Measurements from ENCODE around the gene CDK3.
"Not testable (repeated sequence)": the region's sequence is repeated elsewhere in the genome, so short reads cannot be mapped to it uniquely, and the experiment has no call there.

The CDK3 gene

DNA sequence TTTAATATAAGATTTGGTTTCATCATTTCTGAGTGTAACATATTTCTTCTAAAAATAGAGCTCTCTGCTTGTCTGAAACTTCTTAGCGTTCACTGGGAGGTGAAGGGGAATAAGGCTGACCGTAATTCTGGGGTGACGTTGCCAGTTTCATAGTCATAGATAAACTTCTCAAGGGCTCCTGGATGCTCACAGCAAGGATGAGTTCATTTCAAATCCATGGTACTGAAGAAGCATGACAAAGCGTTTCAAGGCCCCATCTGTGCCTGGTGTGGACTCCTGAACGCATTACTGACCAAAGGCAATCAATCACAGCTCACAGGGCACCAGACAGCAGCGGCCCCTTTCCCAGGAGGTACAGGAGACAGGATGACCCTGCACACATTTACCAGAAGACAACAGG lies 38.5 kb downstream of the CDK3 start:
- DNase-seq (ENCODE audit: low spot score), result no peak

DNA sequence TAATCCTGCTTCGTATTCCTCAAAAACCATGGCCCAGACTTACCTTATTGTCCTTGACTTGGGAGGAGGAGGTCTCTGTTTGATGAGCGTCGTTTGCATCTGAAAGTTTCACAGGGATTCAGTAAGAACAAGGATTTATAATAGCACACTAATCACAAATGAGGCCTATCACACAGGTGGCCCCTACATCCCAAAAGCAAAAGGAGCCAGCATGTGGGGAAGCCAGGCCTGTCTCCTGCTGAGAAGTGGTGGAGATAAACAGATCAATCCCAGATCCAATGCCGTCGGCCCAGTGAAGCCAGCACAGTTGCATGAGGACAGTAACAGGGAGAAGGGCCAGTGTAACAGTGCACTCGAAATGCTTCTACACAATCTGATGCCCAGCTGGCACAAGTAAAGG lies 39.7 kb downstream of the CDK3 start:
- DNase-seq (ENCODE audit: low spot score), result no peak

DNA sequence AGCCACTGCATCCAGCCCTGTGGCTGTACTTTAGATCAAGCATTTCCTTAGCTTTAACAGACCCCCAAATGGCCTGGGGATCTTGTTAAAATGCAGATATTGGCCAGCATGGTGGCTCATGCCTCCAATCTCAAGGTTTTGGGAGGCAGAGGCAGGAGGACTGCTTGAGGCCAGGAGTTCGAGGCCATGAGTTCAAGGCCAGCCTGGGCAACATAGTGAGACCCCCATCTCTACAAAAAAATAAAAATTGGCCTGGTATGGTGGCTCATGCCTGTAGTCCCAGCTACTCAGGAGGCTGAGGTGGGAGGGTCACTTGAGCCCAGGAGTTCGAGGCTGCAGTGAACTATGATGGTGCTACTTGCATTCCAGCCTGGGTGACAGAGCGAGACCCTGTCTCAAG lies 42.2 kb downstream of the CDK3 start:
- DNase-seq (ENCODE audit: low spot score), result not testable (repeated sequence)

- not testable (repeated sequence) for DNase-seq (ENCODE audit: low spot score)
These were observed 43.9 kb downstream of the CDK3 start for GRCh38 chr17:76044475-76045007.

- DNase-seq (ENCODE audit: low spot score), result no peak
These were observed 45.4 kb downstream of the CDK3 start for GRCh38 chr17:76046064-76046463.

DNA sequence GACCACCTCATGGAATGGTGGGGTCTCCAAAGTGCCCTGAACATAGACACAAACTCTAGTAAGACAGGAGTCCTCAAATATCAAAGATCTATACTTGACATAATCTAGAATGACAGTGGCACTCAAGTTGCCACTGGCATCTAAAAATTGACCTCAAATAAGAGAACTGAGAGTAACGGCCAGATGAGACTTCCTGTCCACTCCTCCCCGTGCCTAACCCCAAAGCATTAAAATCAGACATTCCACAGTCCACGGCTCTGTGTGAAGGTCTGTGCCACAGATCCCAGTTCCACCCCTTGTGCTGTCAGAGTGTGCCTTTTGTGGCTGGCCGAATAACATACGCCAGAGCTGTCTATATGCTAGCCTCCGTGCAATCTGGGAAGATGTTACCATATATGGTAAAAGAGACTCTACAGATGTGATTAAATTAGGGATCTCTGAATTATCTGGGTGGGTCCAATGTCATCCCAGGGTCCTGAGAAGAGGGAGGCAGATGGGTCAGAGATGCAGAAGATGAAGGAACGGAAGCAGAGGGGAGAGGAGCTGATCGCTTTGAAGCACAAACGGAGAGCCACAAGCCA lies 47.5 kb downstream of the CDK3 start:
- DNase-seq (ENCODE audit: low spot score), result no peak

DNA sequence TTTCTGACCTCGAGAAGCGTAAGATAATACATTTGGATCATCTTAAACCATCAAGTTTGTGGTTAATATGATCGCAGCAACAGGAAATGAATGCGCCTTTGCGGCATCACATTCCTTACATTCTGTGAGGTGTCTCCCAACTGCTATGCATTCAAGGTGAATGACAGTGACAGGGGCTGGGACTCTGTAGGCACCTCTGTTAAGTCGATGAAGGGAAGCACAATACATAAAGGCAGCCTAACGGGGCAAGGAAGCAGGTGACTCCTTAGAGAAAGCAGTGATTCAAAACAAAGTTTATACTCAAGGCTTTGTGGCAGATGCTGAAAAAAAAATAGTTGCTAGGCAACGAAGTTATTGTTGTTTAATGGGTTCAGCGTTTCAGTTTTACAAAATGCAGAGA lies 48.1 kb downstream of the CDK3 start:
- peak; percentile 28 for DNase-seq (ENCODE audit: low spot score)

DNA sequence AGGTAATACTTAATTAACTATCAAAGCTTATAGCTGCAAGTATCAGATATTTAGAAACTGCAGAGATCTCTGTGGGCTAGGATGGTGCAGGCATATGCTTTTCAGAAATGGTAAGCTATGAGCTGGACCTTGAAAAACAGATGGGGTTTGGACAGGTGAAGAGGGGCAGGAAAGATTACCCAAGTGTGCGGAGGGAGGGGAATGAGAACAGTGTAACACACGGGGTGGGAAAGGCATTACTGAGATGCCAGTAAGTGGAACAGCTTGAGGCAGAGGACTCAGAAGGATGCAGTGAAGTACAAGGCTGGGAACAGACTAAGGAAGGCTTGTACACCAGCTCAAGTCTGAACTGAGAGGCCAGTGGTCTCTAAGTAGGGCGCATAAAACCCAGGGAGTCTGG lies 48.6 kb downstream of the CDK3 start:
- no peak for DNase-seq (ENCODE audit: low spot score)

DNA sequence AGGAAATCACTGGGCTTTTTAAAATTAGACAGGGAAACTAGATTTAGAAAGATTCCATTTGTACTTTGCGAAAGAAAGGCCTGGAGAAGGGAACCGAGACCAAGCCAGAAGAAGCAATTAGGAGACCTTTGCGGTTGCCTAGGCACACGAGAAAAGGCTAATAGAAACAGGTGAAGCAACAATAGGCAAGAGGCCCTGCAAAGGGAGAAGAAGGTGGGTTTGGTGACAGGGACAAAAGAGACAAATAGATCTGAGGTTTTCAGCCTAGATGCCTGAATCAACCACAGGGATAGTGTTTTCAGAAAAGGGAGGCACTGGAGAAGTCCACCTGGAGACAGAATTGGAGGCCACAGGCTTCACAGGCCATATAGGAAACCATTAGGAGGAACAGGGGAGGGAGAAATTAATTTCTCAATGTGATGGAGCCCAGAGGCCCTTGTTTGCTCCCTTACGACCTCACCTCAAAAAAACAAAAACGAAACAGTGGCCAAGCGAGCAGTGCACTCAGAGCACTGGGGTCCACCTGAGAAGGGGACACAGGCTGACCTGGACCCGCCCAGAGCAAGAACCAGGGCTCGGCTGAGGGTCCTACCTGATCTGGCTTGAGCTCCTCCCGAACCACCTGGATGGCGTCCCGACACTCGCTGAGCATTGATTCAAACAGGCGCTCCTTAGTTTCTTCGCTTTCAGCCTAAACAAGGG lies 49.3 kb downstream of the CDK3 start:
- no peak for DNase-seq (ENCODE audit: low spot score)

DNA sequence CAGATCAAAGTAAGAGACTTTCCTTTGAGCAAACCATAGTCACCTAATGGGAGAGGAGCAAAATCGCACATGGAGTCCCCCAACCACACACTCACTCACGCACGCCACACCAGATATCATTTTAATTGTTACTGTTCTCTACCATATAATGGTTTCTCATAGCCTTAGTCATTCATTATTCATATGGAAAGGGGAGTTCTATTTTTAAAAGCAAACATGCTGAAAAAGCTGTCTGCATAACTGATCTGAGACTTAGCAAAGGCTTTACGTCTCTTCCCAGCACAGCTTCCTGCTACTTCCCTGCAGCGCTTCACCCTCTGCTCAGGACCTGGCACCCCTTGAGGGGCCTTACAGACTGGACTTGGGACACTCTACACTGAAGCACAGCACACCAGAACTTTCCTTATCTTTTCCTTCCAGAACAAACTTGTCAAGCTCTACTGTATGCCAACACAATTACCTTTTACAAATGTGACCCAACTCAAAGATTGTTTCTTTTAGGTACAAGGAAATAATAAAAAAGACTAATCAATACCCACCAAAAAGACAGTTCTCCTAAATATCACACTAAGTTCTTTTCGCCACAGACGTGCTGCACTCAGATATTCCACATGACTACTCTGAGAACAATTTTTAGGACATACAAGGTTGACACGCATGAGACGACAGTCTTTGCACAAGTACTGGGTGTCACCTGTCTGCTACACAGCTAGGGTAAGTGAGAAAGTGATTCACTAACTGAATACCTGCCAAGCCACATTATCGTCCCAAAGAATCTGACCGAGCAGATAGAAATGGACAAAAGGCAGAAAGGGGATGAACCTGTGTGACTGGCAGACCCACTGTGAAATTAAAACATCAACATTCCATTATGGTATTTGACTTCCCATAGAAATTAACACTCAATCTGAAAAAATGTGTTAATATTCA lies 50.1 kb downstream of the CDK3 start:
- DNase-seq (ENCODE audit: low spot score), result no peak

DNA sequence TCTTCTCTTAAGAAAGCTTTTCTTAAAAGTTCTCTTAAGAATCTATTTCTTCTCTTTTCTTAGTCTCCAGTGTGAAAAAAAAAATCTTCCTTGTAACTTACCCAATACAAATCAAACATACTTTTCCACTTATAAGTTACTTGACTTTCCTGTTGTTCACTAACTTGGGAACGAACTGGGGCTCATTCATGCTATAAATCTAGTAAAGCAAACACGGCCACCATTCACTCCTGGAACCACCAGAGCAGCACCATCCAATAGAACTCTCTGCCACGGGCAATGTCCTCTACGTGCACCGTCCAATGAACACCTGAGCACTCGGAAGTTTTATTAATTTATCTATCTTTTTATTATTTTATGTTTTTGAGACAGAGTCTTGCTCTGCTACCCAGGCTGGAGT lies 50.9 kb downstream of the CDK3 start:
- no peak for DNase-seq (ENCODE audit: low spot score)

GRCh38 chr17:76053246-76054111 lies 52.8 kb downstream of the CDK3 start:
- no peak for DNase-seq (ENCODE audit: low spot score)

GRCh38 chr17:76054112-76054476 lies 53.4 kb downstream of the CDK3 start:
- no peak for DNase-seq (ENCODE audit: low spot score)
